HK-2 (cell line): ENCODE measurements around the gene ACAP3.

Source experiments
- DNase-seq: peaks from one replicate; pipeline ENCODE4 v3.0.0-alpha.2; 2018; ENCODE audit not compliant: unreplicated experiment

The ACAP3 gene

DNA sequence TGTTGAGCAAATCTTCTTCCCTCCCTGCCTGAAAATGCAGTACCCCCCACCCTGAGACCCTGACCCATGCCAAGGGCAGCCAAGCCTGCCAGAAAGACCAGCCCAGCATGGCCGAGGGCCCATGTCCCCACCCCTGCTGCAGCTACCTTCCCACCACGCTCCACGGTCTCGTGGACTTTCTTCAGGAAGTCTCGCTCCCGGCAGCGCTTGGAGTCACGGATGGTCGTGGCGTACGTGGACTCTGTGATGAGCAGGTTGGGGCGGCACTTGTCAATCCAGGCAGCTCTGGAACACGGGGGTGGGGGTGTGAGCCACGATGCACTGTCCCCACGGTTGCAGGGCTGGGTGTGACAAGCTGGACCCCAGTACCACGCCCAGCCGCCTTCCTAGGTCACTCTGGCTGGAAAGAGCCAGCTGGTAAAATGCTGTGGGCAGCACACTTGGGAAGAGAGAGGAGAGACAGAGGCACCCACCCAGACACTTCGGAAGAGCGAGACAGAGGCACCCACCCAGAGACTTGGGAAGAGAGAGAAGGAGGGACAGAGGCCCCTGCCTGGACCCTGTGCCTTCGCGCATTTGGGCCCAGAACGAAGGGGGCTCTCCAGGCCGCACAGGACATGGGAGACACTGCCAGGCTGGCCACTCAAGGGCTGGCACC is 7.1 kb upstream of the ACAP3 start:
- no peak for DNase-seq

DNA sequence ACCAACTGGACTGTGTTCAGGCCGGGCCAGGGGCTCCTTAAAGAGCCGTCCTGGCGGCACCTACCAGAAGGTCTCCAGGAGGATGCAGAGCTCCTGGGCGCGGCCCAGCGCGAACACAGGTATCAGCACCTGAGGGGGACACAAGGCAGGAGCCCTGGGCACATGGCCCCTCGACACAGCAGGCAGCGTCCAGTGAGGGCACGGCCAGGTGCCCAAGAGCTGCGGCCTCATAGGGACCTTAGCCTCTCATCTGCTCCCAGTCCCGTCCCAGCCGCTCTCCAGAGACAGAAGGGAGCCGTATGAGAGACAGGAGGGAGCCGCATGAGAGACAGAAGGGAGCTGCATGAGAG is 6.5 kb upstream of the ACAP3 start:
- no peak for DNase-seq

DNA sequence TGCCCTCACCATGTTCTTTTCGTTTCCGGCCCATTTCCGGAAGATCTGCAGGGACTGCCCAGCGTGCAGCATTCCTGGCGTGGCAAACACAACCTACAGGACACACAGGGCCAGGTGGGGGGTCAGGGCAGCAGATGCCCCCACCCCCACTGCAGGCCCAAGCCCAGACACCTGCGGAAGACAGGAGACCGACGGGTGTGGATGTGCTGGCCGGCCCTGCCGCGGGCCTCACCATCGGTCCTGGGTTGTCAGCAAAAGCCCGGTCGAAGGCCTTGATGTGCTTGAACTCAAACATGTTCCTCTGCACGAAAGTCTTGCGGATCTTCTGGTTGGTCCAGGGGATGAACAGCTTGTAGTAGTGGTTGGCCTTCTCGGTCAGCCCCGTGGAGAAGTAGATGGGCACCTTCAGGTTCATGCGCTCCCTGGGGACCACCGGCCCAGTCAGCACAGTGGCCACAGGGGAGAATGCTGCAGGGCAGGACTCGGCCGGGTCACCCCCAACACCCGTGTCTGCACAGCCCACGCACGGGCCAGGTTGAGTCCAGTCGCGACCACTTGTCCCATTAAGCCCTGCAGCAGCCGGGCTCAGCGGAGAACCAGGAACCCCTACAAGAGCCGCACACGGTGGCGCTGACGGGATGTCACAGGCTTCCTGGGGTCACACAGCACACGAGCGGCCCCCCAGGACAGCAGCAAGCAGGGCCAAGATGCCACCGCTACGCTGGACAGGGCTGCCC is 5.9 kb upstream of the ACAP3 start:
- no peak for DNase-seq

DNA sequence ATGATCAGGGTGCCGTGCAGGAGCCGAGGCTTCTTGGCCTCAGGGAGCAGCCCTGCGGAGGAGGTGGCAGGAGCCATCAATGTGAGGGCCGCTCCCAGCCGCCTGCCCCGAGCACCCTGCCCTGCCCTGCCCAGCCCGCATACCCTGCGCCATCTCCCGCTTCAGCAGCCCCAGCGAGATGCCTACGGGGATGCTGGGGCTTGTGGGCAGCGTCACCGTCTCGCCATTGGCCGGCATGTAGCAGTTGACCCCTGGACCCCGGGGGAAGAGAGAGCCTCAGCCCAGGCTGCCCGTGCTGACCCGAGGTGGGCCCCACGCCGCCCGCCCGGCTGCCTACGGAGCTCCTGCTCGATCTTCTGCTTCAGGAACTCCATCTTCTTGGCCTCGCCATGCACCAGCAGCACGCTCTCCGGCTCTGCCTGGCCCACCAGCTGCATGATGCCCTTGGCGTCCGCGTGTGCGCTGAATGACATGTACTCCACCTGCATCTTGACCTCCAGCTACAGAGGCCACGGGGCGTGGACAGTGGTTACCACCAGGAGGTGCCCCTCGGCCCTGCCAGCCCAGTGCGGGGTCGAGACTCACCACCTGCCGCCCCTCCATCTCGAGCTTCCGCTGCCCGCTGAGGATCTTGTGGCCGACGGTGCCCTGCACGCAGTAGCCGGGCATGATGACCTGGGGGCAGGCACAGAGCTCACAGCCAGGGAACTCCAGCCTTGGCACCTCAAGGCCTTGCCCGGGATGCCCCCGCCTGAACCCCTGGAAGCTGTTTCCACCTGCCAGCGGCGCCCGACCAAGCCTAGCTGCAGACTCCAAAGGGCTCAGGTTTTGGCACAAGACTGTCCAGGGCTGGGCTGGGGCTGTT is 5.0 kb upstream of the ACAP3 start:
- DNase-seq = no peak

DNA sequence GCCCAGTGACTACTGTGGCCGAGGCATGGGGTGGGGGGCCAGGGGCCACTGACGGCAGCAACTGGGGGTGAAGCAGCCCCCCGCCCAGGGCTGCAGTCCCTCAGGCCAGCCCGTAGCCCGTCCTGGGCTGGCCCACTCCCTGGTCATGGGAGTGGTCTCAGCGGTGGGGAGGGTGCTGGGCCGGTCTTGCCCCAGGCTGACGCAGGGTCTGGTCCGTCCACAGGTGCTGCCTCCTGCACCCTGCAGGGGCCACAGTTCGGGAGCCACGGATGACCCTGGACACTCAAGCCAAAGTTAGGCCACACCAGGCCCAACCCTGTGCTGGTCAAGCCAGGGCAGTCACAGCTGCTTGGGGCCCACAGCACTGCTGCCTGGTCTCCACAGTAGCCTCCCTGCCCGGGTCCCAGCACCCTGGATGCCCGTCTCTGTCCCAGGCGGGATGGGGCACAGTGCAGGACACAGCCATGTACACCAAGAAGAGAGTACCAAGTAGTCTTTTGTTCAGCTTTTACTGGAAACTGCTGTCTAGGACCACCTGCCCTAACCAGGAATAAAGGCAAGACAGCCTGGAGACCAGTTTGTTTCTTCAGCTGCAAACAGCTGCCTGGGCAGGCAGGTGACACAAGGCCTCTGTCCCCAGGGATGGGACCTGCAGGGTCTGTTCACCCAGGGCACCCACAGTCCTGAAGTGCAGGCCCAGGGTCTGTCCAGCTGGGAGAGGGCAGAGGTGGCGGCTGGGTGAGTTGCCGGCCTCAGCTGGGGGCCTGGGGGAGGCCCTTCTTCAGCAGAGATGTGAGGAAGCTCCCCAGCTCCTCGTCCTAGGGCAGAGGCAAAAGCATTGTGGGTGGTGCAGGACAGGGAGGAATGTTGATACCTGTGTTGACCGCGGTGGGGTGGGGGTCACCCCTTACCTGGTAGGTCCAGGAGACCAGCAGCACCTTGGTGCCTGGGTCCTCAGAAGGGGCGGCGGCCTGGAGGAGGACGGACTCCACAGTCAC is 3.7 kb upstream of the ACAP3 start:
- no peak for DNase-seq

DNA sequence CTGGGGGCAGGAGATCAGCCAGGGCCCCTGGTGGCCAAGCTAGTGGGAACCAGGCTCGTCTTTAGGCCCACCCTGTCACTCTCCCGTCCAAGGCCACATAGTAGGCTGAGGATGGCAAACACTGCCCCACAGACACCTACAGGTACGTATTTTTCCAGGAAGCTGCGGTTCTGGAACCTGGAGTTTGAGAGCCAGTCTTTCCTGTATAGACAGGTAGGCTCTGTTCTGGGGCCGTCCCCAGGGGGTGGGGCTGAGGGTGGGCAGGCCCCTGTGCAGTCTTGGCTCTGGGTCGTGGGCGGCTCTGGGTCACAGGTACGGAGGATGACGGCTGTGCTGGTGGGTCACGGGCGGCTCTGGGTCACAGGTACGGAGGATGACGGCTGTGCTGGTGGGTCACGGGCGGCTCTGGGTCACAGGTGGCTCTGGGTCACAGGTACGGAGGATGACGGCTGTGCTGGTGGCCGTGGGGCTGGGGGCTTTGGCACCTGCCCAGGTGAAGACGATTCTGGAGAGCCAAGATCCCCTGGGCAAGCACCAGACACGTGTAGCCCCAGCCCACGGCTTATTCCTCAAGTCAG is 2.8 kb upstream of the ACAP3 start:
- DNase-seq = no peak

DNA sequence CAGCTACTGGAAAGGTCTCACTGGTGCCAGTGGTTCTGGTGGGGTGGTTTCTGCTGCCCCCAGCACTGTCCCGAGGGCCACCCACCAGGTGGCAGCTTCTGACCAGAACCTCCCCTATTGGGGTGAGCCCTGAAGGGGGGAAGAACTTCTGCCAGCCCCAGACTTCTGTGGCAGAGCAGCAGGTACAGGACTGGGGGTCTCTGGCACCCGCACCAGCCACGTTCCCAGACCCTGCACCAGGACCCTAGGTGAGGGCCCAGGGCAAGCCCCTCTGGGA is 2.3 kb upstream of the ACAP3 start:
- DNase-seq = no peak

DNA sequence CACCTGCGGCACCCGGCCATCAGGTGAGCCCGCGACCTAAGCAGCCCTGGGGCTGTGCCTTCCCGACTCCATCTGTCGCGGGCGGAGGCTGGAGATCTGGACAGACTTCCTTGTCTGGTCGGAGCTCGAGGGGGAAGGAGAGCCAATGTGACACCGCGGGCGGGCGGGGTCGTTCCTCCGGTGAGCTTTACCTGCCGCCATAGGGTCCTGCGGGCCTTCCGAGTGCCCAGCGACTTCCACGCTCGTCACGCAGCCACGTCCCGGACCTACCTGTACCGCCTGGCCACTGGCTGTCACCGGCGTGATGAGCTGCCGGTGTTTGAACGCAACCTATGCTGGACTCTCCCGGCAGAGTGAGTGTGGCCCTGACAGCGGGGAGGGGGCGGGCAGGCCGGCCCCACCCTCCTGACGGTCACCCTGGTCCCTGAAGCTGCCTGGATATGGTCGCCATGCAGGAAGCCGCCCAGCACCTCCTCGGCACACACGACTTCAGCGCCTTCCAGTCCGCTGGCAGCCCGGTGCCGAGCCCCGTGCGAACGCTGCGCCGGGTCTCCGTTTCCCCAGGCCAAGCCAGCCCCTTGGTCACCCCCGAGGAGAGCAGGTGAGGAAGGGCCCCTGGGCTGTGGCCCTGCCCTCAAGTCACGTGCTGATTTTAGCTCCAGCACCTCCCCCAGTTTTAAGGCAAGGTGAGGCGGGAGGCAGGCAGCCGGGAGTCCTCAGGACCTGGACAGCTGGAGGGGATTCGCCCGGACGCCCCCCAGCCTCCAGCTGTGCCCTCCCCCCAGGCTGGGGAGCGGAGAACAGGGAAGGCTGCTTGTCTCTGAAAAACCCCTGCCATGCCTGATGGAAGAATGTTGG is 1.8 kb upstream of the ACAP3 start:
- DNase-seq = no peak

DNA sequence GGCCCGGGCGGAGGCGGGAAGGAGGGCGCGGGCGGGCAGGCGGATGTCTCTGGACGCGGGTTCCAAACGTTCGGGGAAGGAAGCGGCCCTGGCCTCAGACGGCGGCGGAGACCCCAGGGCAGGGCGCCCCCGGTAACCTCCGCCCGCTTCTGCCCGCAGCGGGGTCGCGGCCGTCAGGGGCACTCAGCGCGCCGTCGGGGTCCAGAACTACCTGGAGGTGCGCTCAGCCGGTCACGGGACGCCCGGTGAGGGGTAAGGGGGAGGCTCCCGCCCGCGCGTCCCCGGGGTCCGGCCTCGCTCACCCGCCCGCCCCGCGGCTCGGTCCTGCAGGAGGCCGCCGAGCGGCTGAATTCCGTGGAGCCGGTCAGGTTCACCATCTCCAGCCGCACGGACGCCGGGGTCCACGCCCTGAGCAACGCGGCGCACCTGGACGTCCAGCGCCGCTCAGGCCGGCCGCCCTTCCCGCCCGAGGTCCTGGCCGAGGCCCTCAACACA is 1.1 kb upstream of the ACAP3 start:
- DNase-seq = no peak

DNA sequence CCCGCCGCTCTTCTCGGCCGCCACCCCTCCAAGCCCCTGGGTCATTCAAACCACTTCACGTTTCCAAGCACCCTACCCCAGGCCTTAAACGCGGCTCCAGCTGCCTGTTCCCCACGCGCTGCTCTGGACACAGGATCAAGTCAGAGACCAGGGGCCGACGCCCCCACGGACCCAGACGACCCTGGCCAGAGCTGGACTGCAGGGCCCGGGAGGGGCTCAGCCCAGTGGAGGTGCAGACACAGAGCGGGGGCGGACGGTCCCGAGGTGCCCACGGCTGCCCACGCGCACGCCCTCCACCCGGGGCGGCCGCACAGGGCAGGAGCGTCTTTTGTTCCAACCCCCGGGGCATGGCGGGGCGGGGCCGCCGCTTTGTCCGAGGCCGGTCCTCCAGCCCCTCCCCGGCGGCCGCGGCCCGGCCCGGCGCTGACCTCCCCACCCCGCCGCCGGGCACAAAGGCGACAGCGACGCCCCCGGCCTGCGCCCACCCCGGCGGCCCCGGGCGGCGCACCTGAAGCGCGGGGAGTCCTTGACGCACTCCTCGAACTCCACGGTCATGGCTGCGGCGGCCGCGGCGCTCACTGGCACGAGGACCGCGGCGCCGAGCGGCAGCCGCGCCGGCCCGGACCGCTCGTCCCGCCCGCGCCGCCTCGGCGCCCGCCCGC is 338 bp downstream of the ACAP3 start:
- DNase-seq = peak; percentile 55

DNA sequence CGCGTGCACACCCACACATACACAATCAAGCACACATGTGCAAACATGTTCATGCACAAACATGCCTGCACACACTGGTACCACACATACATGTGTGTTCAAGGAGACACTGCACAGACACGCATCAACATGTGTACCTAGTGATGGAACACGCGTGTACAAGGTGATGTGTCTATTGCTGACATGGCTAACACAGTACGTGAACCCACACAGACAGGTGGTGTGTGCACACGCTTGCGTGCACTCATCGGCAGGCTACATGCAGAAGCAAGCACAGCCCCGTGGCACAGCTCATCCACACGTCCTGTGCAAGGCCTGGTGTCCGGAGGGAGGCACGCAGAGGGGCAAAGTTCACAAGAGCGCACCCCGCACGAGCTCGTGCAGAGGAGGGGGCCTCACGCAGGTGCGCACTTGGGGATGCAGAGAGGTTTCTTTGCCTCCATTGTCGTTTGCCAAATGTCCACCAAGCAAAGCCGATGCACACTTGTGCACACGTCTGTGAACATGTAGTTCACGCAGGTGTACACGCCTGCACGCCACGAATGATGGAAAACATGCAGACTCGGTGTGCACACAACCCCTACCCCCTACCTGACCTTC is 969 bp downstream of the ACAP3 start:
- no peak for DNase-seq

DNA sequence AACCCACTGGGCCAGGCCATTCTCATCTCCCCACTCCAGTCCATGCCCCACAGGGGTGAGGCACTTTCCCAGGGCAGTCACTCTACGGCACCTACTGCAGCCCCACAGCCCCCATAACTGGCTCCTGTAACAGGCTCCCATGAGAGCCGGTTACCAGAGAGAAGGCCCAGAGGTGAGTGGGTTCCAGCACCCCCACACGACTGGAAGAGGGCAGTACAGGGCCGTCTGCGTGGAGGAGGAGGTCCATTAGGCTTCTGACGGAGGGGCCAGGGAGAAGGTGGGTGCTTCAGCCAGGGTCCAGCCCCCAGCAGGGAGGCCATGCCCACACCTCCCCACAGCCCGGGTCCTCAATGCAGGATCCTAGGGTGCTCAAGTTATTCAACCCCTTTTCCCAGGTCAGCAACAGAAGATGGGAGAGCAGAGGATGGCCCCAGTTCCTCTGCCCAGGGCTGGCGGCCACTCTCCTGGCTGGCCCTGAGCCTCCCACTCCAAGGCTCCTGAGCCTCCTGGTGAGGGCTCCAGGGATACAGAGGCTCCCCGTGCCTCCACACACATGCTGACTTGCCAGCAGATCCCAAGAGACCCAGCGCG is 1.6 kb downstream of the ACAP3 start:
- no peak for DNase-seq

DNA sequence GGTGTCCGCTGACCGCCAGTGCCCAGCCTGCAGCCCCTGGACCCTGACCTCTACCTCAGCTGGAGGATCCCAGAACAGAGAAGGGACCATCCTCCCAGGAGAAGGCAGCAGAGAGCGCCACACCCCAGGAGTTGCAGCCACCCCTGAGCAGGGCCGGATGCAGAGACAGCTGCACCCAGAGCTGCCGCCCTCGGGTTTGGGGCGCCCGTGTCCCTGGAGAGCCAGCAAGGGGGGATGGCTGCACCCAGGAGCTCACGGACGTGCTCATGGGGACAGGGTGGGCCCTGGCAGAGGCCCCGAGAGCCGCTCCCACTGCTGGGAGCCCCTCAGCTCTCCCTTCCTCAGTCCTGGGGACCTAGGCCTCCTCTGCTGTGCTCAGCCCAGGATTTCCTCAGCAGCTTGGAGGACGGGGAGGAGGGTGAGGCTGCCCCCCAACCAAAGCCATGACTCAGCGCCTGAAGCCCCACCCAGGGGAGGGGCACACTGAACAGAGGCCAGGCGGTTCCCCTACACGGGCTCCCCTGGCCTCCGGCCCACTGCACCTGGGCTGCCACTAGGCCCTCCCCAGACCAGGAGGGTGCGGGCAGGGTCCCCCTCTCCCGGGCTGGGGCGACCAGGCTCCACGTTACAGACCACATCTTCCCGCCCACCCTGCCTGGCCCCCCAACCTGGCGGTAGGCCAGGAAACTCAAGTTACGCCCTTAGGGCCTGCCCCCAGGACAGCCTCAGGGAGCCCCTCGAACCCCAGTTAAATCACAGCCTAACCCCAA is 2.2 kb downstream of the ACAP3 start:
- peak; percentile 83 for DNase-seq

DNA sequence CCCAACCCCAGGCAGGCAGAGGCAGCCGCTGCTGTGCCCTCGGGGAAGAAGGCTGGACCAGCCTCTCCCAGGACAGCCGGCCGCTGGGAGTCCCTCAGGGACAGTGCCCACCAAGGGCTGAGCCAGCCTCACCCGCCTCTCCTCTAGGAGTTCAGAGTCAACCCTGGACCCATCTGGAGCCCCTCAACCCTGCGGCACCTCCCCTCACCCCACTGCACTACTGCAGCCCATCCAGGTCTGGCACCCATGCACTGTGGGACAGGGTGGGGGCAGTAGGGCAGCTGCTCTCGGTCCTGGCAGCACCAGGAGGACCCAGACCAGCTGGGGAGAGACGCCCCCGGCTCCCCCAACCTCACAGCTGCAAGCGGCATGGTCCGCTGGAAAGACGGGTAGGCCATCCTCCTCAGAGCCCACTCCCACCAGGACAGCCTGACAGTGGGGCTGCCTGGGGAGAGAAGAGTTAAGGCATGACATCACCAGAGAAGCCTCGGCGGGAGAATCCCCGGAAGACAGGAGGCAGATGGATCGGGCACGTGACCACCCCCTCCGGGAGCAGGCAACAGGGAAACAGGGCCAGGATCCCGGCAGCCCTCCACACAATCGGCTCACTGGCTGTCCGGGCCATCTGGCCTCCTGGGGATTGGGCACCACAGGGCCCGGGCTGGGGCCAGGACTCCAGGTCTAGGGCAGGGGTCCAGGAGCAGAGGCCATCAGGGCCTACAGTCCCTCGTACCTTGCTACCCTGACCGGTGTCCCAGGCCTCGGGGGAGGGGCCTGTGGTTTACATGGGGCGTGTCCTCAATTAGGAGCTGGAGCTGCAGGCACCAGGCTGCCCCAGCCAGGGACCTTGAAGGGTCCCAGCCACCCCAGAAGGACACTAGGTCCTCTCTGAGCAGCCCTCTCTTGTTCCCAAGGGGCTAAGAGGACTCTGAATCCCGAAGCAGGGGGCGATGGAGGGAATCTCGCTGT is 3.1 kb downstream of the ACAP3 start:
- DNase-seq = peak; percentile 88

DNA sequence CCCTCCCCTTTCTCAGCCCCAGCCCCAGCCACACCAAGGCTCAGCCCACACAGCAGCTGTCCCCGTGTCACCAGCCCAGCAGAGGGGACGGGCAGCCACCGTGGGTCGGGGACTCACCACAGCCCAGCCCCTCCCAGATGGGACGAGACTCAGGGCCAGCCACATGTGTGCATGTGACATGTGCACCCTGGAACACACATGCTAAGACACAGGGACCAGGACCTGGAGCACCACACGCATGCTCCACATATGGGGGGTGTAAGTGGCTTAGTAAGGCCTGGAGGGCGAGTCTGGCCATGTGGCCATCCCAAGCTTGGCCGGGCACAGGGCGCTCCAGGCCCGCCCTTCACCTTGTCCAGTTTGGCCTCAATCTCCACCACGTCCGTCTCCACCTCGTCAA is 4.0 kb downstream of the ACAP3 start:
- no peak for DNase-seq

DNA sequence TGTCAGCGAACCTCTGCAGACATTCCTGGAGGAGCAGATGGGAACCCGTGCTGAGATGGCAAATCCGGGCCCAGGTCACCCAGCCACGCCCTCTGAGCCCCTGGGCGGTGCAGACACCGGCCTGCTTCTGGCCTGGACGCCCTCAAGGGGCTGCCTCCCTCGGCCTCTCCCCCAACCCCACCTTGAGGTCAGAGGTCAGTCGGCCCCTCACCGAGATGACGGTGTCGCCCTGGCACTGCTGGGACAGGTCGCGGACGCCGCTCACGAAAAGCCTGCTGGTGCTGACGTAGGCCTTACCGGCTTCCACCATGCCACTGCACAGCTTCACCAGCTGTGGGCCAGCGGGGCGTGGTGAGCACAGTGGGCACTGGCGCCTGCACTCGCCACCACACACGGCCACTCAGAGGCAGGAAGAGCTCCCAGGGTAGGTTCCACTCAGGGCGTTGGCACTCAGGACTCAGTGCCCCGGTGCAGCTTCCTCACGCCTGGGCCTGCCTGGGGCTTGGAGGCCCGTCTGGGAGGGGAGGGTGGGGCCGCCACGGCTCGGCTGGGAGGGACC is 4.7 kb downstream of the ACAP3 start:
- no peak for DNase-seq

DNA sequence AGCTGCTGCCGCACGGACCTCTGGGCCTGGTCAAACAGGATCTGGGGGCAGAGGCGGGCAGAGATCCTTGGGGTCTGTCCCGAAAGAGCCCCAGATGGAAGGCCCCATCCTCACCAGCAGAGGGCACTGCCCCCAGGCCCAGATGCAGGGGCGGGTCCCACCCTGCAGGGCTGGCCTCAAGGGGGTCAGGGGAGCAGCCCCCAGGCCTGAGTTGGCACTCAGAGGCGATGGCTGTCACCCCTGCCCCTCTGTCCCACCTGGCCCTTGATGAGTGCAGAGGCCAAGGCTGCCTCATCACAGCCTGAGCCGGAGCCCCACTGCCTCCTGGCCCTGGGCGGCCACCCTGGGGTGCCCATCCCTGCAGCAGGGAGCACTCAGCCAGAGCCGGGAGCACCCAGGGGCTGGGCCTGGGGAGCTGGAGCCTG is 5.7 kb downstream of the ACAP3 start:
- DNase-seq = no peak
